Kidney epithelial cell (primary cell): ENCODE measurements around the gene TMEM132E. TPM values are rescaled to one million over a fixed set of nuclear protein-coding genes. Genes with fewer than 3 reads are reported as not detected.

ENCODE experiments used
- DNase-seq: peaks from one replicate; pipeline ENCODE4 v3.0.0-alpha.2; 2010; ENCODE audit warnings: low read depth
- H3K27me3 ChIP-seq: 2 replicates; pipeline ENCODE4 v1.6.0; 2011; ENCODE audit warnings: low read length; ENCODE audit not compliant: control insufficient read depth, insufficient read depth
- H3K36me3 ChIP-seq: 2 replicates; pipeline ENCODE4 v1.5.1; 2011; ENCODE audit warnings: low read length; ENCODE audit not compliant: control insufficient read depth, insufficient read depth
- H3K4me3 ChIP-seq: 2 replicates; pipeline ENCODE4 v1.5.1; 2011; ENCODE audit warnings: low read depth, mild to moderate bottlenecking, control low read depth, low read length
- CTCF ChIP-seq: IDR thresholded peaks from 2 replicates; pipeline ENCODE4 v1.5.1; 2011; ENCODE audit warnings: mild to moderate bottlenecking, moderate library complexity, low read length, control low read depth, inconsistent platforms; ENCODE audit not compliant: insufficient read depth, poor library complexity, severe bottlenecking
- total RNA-seq: library from RNA; depleted of rRNA; stranded (reverse); fragments of >200 nt; gene quantifications from 2 replicates; pipeline ENCODE4 v1.2.3, GENCODE V29; 2015

The TMEM132E gene
- total RNA-seq, 1 donor from 2014 or later = 0.13 TPM

GRCh38 chr17:34671191-34671590 is 91.8 kb downstream of the TMEM132E start:
- no peaks in the 10 kb centered on the region for H3K36me3 ChIP-seq
- H3K27me3 ChIP-seq = no peaks in the 10 kb centered on the region
- DNase-seq = no peak
- H3K4me3 ChIP-seq = no peak overlapping the region
- no peak for TF ChIP-seq CTCF

GRCh38 chr17:34672176-34672785 is 92.9 kb downstream of the TMEM132E start:
- no peak overlapping the region for H3K4me3 ChIP-seq
- no peak for TF ChIP-seq CTCF
- no peak for DNase-seq
- no peaks in the 10 kb centered on the region for H3K27me3 ChIP-seq
- H3K36me3 ChIP-seq = no peaks in the 10 kb centered on the region

GRCh38 chr17:34673516-34673915 is 94.1 kb downstream of the TMEM132E start:
- DNase-seq = no peak
- no peaks in the 10 kb centered on the region for H3K36me3 ChIP-seq
- H3K4me3 ChIP-seq = no peak overlapping the region
- TF ChIP-seq CTCF = no peak
- H3K27me3 ChIP-seq = no peaks in the 10 kb centered on the region

GRCh38 chr17:34673995-34674890 is 94.9 kb downstream of the TMEM132E start:
- no peak for DNase-seq
- H3K36me3 ChIP-seq = no peaks in the 10 kb centered on the region
- no peak for TF ChIP-seq CTCF
- H3K4me3 ChIP-seq = no peak overlapping the region
- no peaks in the 10 kb centered on the region for H3K27me3 ChIP-seq

- DNase-seq = no peak
- Histone ChIP-seq H3K36me3 (no peaks in the 10 kb centered on the region), H3K27me3 (no peaks in the 10 kb centered on the region), H3K4me3 (no peak overlapping the region)
- TF ChIP-seq CTCF = no peak
Observed at GRCh38 chr17:34675143-34675542, 95.8 kb downstream of the TMEM132E start.

GRCh38 chr17:34675605-34676004 is 96.2 kb downstream of the TMEM132E start:
- Histone ChIP-seq H3K36me3 (no peaks in the 10 kb centered on the region), H3K27me3 (no peaks in the 10 kb centered on the region), H3K4me3 (no peak overlapping the region)
- DNase-seq = no peak
- no peak for TF ChIP-seq CTCF
